ENCODE results near the gene SNW1.
"Not testable (repeated sequence)": the region's sequence is repeated elsewhere in the genome, so short reads cannot be mapped to it uniquely, and the experiment has no call there.

The SNW1 gene

DNA sequence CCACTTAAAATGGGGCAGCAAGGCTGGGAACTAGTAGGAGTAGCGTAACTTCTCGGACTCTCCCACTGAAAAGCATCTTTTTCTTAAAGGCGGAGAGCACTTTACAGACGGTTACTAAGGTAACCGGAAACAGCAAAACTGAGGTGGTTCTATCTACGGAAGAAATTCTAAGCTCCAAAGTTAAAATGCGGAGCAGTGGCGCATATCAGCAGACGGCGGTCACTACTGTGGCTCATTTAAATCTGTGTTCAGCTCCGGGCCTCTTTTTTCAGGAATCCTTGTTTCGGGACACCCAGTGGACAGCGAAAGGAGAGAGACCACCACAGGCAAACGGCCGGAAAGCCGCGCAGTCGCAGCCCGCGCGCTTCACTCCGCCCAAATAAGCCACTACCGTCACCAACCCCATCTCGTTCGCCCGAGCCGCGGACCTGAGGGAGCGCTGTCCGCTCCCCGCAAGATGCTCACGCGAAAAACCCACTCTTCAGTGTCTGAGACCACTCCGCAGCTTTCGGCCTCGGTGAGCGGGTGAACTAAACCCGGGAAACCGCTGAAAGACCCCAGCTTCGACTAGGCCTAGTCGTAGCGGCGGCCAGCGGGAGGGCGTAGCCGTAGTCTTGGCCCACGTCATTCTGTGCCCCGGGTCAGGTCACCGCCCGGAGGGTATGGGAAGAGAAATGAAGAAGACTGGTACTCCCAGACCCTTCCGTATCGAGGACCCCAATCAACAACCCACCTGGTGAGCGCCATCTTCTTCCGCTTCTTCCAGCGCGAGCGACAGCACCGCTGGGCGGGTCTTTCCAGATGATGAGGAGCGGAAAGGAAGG is at the start of gene SNW1:
Gene SNW1 (minus strand): TSS at position 776 of the 824 bp plus-strand sequence. CDS start 29 bp downstream, at position 747.
- peak; percentile 94 to 95 for DNase-seq

DNA sequence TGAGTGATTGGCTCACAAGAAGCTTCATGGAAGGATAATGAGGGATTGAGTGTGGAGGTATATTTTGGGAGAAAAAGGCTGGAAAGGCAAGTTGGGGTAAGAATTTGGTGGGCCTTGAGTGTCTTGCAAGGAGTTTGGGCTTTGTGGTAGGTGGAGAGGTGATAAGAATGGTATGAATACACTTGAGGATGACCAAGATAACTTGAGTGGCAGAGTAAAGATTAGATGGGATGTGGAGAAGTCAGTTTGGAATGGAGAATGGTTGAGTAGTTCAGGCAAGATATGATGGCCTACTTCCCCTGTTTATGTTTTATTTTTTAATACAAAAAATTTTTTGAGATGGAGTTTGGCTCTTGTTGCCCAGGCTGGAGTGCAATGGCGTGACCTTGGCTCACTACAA is 48.1 kb upstream of the SNW1 start:
- no peak for DNase-seq

GRCh38 chr14:77808250-77808649 is 47.3 kb upstream of the SNW1 start:
- no peak for DNase-seq

DNA sequence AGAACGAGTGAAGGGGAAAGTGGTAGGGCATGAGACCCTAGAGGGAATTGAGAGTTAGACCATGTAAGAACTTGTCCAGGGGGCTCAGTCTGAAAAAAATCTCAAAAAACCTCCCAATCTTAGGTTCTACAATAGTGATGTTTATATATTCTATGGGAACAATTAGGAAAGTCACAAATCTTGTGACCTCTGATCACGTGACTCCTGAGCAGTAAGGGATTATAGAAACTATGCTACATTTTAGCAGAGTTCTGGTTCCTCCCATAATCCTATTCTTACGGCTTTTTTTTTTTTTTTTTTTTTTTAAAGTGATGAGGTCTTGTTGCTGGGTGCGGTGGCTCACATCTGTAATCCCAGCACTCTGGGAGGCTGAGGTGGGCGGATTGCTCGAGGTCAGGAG is 44.8 kb upstream of the SNW1 start:
- no peak for DNase-seq

GRCh38 chr14:77804592-77804991 is 43.6 kb upstream of the SNW1 start:
- no peak for DNase-seq

DNA sequence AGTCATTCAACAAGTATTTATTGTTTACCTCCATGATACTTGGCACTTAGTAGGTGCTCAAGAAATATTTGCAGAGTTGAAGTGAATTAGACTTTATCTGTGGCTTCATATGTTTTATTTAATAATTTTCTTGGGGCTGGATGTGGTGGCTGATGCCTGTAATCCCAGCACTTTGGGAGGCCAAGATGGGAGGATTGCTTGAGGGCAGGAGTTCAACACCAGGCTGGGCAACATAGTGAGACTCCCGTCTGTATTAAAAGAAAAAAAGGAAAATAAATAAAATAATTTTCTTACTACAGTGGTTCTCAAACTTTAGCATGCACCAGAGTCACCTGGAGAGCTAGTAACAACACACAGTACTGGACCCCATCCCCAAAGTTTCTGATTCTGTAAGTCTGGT is 39.9 kb upstream of the SNW1 start:
- DNase-seq: no peak

DNA sequence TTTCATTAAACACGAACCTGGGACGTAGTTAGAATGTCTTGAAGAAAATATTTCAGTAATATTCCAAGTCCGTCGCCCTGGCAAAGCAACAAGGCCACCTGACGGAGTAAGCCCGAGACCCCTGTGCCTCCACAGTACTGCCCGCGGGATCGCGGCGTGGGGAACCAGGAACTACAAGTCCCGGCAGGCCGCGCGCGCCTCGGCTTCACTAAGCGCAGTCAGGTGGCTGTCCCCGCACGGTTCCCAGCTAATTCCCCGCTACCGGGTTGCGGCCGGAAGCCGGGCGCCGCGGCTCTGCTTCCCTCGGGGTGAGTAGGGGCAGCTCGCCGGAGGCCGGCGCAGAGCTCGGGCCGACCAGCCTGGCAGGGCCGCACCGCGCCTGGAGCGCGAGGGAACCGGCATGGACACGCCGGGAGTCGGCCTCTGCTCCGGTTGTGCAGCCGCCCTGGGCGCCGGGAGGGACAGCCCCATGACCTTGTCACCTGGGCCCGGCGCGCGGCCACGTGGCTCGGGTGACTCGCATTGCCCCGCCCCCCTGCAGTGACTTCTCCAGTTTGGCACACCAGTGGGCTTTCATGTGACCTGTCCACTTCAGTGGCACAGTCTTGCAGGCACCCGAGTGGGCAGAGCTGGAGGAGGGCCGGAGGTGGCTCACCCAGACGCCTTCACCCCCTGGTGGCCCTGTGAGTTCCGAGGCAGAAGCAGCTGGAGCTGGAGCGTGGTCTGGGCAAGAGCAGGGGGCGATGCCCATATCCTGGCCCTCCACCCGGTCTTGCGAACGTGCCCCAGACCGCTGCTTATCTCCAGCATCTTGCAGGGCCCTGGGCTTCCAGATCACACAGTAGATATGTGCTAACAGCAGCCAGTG is 39.1 kb upstream of the SNW1 start, which contains the start of gene ADCK1:
Gene ADCK1 (plus strand): TSS at position 247 of the 868 bp plus-strand sequence. CDS start 18,870 bp downstream, outside the sequence.
- DNase-seq: peak; percentile 67 to 83

DNA sequence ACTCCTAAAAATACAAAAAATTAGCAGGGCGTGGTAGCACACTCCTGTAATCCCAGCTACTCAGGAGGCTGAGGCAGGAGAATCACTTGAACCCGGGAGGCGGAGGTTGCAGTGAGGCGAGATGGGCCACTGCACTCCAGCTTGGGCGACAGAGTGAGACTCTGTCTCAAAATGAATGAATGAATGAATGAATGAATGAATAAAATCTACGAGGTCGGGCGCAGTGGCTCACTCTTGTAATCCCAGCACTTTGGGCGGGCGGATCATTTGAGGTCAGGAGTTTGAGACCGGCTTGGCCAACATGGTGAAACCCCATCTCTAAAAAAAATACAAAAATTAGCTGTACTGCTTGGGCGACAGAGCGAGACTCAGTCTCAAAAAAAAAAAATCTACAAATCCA is 38.5 kb upstream of the SNW1 start:
- DNase-seq: not testable (repeated sequence)

- no peak for DNase-seq
Measured at GRCh38 chr14:77794357-77794756, 33.4 kb upstream of the SNW1 start.

DNA sequence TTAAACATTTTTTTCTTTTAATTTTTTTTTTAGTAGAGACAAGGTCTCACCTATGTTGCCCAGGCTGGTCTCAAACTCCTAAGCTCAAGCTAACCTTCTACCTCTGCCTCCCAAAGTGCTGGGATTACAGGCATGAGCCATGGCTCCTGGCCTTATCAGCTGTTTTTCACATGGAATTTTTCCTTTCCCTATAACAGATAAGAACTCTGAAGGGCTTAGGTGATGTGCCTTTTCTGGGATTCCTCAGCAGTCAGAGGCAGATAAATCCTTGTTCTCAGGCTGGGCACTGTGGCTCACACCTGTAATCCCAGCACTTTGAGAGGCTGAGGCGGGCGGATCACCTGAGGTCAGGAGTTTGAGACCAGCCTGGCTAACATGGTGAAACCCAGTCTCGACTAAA is 32.3 kb upstream of the SNW1 start:
- DNase-seq: not testable (repeated sequence)

- no peak for DNase-seq
Measured at GRCh38 chr14:77791225-77791600, 30.3 kb upstream of the SNW1 start.

GRCh38 chr14:77790566-77791224 is 29.7 kb upstream of the SNW1 start:
- no peak for DNase-seq

DNA sequence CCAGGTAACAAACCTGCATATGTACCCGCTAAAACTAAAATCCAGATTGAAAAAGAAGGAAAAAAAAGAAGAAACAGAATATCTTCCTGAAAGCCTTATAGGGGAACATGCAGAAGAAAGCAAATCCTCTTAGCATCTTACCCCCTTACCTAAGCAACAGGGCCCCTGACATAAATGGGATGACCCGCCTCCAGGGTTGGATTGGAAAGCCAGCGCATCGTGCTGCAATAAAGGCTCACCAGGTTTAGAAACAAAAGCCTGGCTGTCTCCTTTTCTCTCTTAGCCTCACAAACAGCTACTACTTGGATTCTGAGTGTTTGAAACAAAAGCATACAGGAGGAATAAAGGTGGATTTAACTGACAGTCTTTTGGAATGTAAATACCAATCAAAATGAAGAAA is 25.2 kb upstream of the SNW1 start:
- no peak for DNase-seq

DNA sequence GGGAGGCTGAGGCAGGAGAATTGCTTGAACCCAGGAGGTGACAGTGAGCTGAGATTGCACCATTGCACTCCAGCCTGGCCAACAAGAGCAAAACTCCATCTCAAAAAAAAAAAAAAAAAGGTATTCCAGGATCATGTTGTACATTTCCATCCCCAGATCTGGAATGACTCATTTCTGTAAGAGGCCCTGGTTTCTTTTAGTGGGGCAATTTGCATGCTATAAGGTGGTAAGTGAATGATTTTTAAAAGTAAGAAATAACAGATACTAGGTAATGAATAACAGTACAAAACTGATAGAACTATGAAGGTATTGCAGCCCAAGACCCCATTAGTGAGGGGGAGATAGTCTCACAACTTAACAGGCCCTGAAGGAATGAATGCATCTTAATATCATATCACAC is 21.2 kb upstream of the SNW1 start:
- DNase-seq: no peak

DNA sequence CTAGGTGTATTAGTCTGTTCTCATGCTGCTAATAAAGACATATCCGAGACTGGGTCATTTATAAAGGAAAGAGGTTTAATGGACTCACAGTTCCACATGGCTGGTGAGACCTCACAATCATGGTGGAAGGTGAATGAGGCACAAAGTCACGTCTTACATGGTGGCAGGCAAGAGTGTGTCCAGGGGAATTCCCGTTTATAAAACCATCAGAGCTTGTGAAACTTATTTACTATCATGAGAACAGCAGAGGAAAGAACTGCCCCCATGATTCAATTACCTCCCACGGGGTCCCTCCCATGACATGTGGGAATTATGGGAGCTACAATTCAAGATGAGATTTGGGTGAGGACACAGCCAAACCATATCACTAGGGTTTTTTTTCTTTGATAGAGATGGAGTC is 13.0 kb upstream of the SNW1 start:
- DNase-seq: not testable (repeated sequence)

DNA sequence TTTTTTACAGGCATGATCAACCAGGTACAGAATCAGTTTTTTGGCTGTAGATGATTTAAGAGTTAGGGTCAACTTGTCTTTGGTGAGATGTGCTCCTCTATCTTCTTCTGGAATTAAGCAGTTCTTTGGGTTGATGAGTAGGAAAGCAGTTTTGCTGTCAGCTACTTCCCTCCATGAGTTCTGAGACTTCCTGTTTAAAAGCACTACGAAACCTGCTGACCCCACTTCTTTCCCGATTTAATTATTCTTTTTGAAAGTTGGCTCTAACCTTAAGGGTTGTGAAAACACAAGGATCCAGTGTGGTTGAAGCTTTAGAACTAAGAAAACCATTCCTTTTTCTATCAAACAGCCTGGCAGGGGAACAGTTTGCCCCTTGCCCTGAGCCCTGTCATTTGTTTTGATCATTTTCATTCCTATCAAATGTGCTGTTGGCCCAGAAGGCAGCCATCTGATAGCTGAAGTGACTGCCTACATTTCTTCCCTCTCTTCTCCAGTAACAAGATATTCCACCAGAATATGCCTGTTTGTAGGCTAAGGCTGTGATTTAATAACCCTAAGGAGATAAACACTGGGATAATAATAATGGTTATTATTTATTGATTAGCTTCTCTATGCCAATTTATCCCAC is 7.6 kb upstream of the SNW1 start:
- DNase-seq: not testable (repeated sequence)

GRCh38 chr14:77763978-77764377 is 3.0 kb upstream of the SNW1 start:
- no peak for DNase-seq

GRCh38 chr14:77763316-77763715 is 2.4 kb upstream of the SNW1 start:
- no peak for DNase-seq

DNA sequence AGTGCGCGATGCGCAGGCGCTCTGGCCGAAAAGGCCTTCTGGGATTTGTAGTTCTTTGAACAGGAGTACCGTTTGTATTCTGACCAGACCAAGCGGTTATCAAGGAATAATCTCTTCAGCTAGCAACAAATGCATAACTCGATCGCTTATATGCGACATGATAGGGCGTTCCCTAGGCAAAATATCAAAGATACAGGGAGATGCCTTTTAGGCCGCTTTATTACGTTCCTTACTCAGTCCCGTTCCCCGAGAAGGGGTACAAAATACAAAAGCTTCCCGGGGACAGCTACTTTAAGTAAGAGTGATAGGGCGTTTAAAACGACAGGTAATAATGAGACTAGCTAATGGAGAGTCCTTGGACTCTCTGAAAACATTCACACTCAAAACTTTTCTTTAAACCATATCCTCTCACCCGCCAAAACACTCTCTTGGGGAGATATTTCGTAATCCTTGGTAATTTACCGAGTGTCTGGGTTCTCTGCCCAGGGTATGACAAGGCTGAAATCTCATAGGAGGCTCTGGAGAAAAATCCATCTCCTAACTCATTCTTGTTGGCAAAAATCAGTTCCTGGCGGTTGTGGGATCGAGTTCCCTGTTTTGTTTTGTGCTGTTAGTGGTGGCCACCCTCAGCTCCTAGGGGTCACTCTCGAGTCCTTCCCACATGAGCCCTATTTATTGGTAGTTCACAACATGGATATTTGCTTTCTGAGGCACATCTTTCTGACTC is 412 bp upstream of the SNW1 start:
- peak in 1 of 2 experiments; percentile 36 for DNase-seq

DNA sequence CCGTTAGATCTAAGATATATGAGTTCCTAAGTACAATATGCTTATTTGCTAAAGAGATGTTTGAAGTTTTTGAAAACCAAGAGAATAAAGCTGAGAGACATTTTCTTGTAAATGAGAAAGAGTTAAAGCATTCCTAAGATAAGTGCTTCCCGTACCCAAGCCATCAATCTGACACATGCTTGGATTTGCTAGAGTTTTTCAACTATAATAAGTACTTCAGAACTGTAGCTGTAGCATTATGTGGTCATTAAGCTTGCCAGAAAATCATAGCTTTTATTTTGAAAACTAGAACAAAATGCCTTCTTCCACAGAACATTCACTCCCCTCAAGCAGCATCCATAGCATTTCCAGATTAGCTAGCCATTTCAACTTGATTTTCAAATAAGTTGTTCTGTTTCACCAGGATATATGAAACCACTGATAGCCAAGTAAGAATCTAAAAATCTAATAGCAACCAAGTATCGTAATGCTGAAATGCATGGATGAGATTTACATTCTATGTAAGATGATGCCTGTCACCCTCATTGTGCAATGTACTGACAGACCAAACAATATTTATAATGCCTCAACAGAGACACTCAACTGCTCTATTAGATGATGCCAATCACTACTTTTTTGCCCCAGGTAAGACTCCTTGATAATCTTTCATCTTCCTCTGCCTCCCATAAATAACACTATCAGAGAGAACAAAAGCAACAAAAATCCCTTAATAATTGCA is 8.0 kb downstream of the SNW1 start:
- DNase-seq: no peak

- no peak for DNase-seq
Measured at GRCh38 chr14:77752266-77752665, 8.7 kb downstream of the SNW1 start.
